Osteocyte (in vitro differentiated cells): ENCODE results near the gene PTPRD. TPM values are rescaled to one million over a fixed set of nuclear protein-coding genes. Genes with fewer than 3 reads are reported as not detected.

Experiments
- DNase-seq: peaks from one replicate; pipeline ENCODE4 v3.0.0; 2021; ENCODE audit warnings: mixed read lengths; ENCODE audit not compliant: unreplicated experiment; ENCODE audit errors: extremely low spot score
- H3K27ac Mint-ChIP-seq: one replicate; pipeline ENCODE4 v1.8.0; 2021; ENCODE audit warnings: mild to moderate bottlenecking, mixed read lengths; ENCODE audit not compliant: unreplicated experiment
- H3K27me3 Mint-ChIP-seq: one replicate; pipeline ENCODE4 v1.8.0; 2021; ENCODE audit warnings: mixed read lengths; ENCODE audit not compliant: unreplicated experiment
- H3K36me3 Mint-ChIP-seq: one replicate; pipeline ENCODE4 v1.8.0; 2021; ENCODE audit warnings: mixed read lengths; ENCODE audit not compliant: unreplicated experiment
- H3K4me1 Mint-ChIP-seq: one replicate; pipeline ENCODE4 v1.8.0; 2021; ENCODE audit warnings: mixed read lengths; ENCODE audit not compliant: unreplicated experiment
- H3K4me3 Mint-ChIP-seq: one replicate; pipeline ENCODE4 v1.8.0; 2021; ENCODE audit warnings: mild to moderate bottlenecking, moderate library complexity, mixed read lengths; ENCODE audit not compliant: unreplicated experiment
- H3K9me3 Mint-ChIP-seq: one replicate; pipeline ENCODE4 v1.8.0; 2021; ENCODE audit warnings: mixed read lengths; ENCODE audit not compliant: unreplicated experiment
- CTCF ChIP-seq: fragments of 200-600 bp; sonication (generic); IDR thresholded peaks from 2 replicates; pipeline ENCODE4 v1.5.0; 2021; ENCODE audit warnings: antibody characterized with exemption, mild to moderate bottlenecking, moderate library complexity
- total RNA-seq: library from RNA; stranded (reverse); gene quantifications from 2 replicates; pipeline ENCODE4 v1.2.1, GENCODE V29; 2021

The PTPRD gene
- total RNA-seq, 1 donor from 2014 or later: 5.4 TPM

DNA sequence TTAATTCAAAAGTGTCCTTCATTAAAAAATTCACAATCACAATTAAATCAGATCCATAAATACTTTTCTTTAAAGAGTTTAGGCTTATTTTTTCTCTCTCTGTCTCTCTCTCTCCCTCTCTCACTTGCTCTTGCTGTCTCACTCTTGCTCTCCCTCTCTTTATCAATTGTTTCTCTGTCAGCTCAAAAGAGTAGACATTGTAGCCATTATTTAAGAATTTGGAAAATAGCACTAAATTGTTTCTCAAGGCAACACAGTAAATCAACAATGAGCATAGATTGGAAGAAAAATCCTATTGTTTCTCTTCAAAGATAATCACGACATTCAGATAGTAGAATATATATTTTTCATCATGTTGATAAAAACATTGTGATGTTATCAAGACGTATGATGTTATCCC, 1114.0 kb downstream of the PTPRD start:
- Mint-ChIP-seq H3K9me3 (peaks cover 9% of the 10 kb centered on the region), H3K27ac (no peak overlapping the region), H3K36me3 (no peaks in the 10 kb centered on the region), H3K27me3 (peaks cover 4% of the 10 kb centered on the region), H3K4me3 (no peak overlapping the region), H3K4me1 (no peaks in the 10 kb centered on the region)
- DNase-seq: no peak
- TF ChIP-seq CTCF: no peak

- Mint-ChIP-seq H3K4me3 (no peak overlapping the region), H3K4me1 (no peaks in the 10 kb centered on the region), H3K9me3 (peaks cover 9% of the 10 kb centered on the region), H3K27ac (no peak overlapping the region), H3K27me3 (peaks cover 4% of the 10 kb centered on the region), H3K36me3 (no peaks in the 10 kb centered on the region)
- no peak for DNase-seq
- TF ChIP-seq CTCF: no peak
Measured at GRCh38 chr9:9498128-9498527, 1114.7 kb downstream of the PTPRD start.

DNA sequence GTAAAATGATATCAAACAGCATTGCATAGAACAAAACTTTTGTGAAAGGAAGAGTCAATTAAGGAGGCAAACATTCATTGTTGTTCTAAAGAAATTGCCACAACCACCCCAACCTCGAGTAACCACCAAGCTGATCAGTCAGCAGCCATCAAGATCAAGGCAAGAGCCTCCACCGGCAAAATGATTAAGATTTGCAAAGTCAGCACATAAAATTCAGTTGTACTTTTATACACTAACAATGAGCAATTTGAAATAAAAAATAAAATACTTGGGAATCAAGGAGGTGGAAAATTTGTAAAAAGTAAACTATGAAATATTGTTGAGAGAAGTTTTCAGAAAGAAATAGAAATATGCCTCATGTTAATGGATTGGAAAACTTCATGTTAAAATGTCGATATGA, 1118.5 kb downstream of the PTPRD start:
- H3K4me3 Mint-ChIP-seq: no peak overlapping the region
- no peak for DNase-seq
- no peak for TF ChIP-seq CTCF
- no peaks in the 10 kb centered on the region for H3K4me1 Mint-ChIP-seq
- no peaks in the 10 kb centered on the region for H3K36me3 Mint-ChIP-seq
- peaks cover 3% of the 10 kb centered on the region for H3K27me3 Mint-ChIP-seq
- no peak overlapping the region for H3K27ac Mint-ChIP-seq
- H3K9me3 Mint-ChIP-seq: peaks cover 9% of the 10 kb centered on the region

- no peaks in the 10 kb centered on the region for H3K36me3 Mint-ChIP-seq
- peaks cover 4% of the 10 kb centered on the region for H3K27me3 Mint-ChIP-seq
- no peak overlapping the region for H3K27ac Mint-ChIP-seq
- no peak for TF ChIP-seq CTCF
- H3K4me3 Mint-ChIP-seq: no peak overlapping the region
- peaks cover 9% of the 10 kb centered on the region for H3K9me3 Mint-ChIP-seq
- no peaks in the 10 kb centered on the region for H3K4me1 Mint-ChIP-seq
- no peak for DNase-seq
Measured at GRCh38 chr9:9492506-9492905, 1120.3 kb downstream of the PTPRD start.

DNA sequence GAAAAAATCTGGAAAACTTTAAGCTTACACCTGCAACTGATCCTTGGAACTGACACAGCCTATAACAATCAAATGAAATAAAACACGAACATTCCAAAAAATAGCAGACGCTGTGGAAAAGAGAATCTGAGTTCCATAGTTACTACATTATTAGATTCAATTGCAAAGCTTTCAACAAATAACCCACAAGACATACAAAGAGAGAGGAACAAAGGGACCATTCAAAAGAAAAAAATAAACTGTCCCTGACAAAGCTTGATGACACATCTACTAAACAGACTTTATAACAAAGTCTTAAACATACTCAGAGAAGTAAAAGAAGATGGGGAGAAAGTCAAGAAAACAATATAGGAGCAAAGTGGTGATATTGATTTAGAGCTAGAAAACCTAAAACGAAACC, 1123.6 kb downstream of the PTPRD start:
- peaks cover 3% of the 10 kb centered on the region for H3K9me3 Mint-ChIP-seq
- peaks cover 5% of the 10 kb centered on the region for H3K27me3 Mint-ChIP-seq
- no peaks in the 10 kb centered on the region for H3K4me1 Mint-ChIP-seq
- TF ChIP-seq CTCF: no peak
- no peak overlapping the region for H3K27ac Mint-ChIP-seq
- no peak for DNase-seq
- H3K36me3 Mint-ChIP-seq: no peaks in the 10 kb centered on the region
- no peak overlapping the region for H3K4me3 Mint-ChIP-seq
